Activated CD8-positive, alpha-beta T cell treated with anti-CD3 and anti-CD28 coated beads for 36 hours (primary cell): ENCODE results near the gene GLE1. TPM values are rescaled to one million over a fixed set of nuclear protein-coding genes. Genes with fewer than 3 reads are reported as not detected.
"Not testable (repeated sequence)": the region's sequence is repeated elsewhere in the genome, so short reads cannot be mapped to it uniquely, and the experiment has no call there.

Experiments
- ATAC-seq: fragments of 200-7000 bp; cut with Tn5 transposase; one replicate; pipeline ENCODE4 v1.10.0; 2021; ENCODE audit warnings: mild to moderate bottlenecking, moderate library complexity
- CTCF ChIA-PET: fragments of 350-600 bp; sonication (Branson Sonifier 250); formaldehyde crosslinking; loops from one replicate; lab custom pipeline; 2021; ENCODE audit warnings: antibody characterized with exemption; lab: Charles Lee
- POLR2A ChIA-PET: fragments of 350-600 bp; sonication (Branson Sonifier 250); formaldehyde crosslinking; loops from one replicate; lab custom pipeline; 2021; ENCODE audit warnings: antibody characterized with exemption; lab: Charles Lee
- DNase-seq: peaks from one replicate; pipeline ENCODE4 v3.0.0-alpha.2; 2020
- H3K27ac Mint-ChIP-seq: one replicate; pipeline ENCODE4 v1.8.0; 2021; ENCODE audit warnings: mild to moderate bottlenecking, mixed read lengths
- H3K27me3 Mint-ChIP-seq: one replicate; pipeline ENCODE4 v1.8.0; 2021; ENCODE audit warnings: mixed read lengths
- H3K36me3 Mint-ChIP-seq: one replicate; pipeline ENCODE4 v1.8.0; 2021; ENCODE audit warnings: low read depth, mixed read lengths
- H3K4me1 Mint-ChIP-seq: one replicate; pipeline ENCODE4 v1.8.0; 2021; ENCODE audit warnings: low read depth, mixed read lengths
- H3K4me3 Mint-ChIP-seq: one replicate; pipeline ENCODE4 v1.8.0; 2021; ENCODE audit warnings: mild to moderate bottlenecking, moderate library complexity, mixed read lengths
- H3K9me3 Mint-ChIP-seq: one replicate; pipeline ENCODE4 v1.8.0; 2021; ENCODE audit warnings: mixed read lengths
- intact Hi-C: fragments of 100-400 bp; cut with micrococcal nuclease; formaldehyde crosslinking; loops from one replicate; pipeline ENCODE4 v1.10.0; 2022
- total RNA-seq, 2 experiments: library from RNA; stranded (reverse); gene quantifications; one replicate each; pipeline ENCODE4 v1.2.3, GENCODE V29; 2021
- TF ChIP-seq, protein P1 (sequence below): fragments of 200-600 bp; IDR thresholded peaks from one replicate; pipeline ENCODE4 v1.8.0; 2022; ENCODE audit warnings: antibody characterized with exemption, mild to moderate bottlenecking

The GLE1 gene
- total RNA-seq, 2 experiments from 2014 or later = 46.8 to 48.2 TPM

- DNase-seq (no peak), ATAC-seq (no peak)
- no peak overlapping the region for H3K4me3 Mint-ChIP-seq
- POLR2A ChIA-PET = no interaction called here
- peaks cover 40% of the 10 kb centered on the region for H3K36me3 Mint-ChIP-seq
- H3K27me3 Mint-ChIP-seq = no peaks in the 10 kb centered on the region
- CTCF ChIA-PET = no interaction called here
- intact Hi-C loops = no loop called here
- no peaks in the 10 kb centered on the region for H3K4me1 Mint-ChIP-seq
- H3K27ac Mint-ChIP-seq = peak overlapping the region; percentile 3
- TF ChIP-seq, protein P1, sequence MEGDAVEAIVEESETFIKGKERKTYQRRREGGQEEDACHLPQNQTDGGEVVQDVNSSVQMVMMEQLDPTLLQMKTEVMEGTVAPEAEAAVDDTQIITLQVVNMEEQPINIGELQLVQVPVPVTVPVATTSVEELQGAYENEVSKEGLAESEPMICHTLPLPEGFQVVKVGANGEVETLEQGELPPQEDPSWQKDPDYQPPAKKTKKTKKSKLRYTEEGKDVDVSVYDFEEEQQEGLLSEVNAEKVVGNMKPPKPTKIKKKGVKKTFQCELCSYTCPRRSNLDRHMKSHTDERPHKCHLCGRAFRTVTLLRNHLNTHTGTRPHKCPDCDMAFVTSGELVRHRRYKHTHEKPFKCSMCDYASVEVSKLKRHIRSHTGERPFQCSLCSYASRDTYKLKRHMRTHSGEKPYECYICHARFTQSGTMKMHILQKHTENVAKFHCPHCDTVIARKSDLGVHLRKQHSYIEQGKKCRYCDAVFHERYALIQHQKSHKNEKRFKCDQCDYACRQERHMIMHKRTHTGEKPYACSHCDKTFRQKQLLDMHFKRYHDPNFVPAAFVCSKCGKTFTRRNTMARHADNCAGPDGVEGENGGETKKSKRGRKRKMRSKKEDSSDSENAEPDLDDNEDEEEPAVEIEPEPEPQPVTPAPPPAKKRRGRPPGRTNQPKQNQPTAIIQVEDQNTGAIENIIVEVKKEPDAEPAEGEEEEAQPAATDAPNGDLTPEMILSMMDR = no peak
- no peaks in the 10 kb centered on the region for H3K9me3 Mint-ChIP-seq
Observed at GRCh38 chr9:128495296-128495695, 9.2 kb upstream of the GLE1 start.

DNA sequence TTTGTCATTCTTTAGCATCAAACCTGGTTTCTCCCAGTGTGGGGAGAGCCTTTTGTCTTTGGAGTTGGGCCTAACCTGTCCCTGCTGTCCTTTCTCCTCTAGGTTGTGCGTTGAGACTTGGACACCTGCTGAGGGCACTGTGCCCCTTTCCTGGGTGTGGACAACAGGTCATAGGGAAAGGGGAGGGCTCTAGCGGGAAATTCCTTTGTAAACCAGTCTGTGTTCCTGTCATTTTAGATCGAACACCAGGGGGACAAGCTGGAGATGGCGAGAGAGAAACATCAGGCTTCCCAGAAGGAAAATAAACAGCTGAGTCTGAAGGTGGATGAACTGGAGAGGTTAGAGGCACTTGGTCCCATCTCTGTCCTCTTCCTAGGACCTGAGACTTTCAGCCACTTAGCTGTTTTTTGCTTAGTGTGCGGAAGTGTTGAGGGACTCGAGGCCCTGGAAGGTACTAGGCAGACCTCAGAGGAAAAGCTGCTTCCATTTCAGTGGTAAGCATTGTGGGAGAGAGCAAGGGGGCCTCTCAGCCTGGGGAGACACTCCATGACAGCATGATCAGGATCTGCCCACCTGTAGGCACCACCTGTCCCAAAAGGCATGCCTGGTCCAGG is 8.6 kb upstream of the GLE1 start:
- Mint-ChIP-seq H3K36me3 (peaks cover 41% of the 10 kb centered on the region), H3K4me3 (no peak overlapping the region), H3K4me1 (no peaks in the 10 kb centered on the region), H3K9me3 (no peaks in the 10 kb centered on the region), H3K27ac (peak overlapping the region; percentile 1), H3K27me3 (no peaks in the 10 kb centered on the region)
- intact Hi-C loops = no loop called here
- DNase-seq = no peak
- ChIA-PET CTCF (no interaction called here), POLR2A (interaction anchor here (0.7 kb wide), 1 partner anchor 10 kb away, joined by 3 read pairs; no protein-coding TSS in a partner anchor)
- ATAC-seq = no peak
- TF ChIP-seq, protein P1 = no peak

DNA sequence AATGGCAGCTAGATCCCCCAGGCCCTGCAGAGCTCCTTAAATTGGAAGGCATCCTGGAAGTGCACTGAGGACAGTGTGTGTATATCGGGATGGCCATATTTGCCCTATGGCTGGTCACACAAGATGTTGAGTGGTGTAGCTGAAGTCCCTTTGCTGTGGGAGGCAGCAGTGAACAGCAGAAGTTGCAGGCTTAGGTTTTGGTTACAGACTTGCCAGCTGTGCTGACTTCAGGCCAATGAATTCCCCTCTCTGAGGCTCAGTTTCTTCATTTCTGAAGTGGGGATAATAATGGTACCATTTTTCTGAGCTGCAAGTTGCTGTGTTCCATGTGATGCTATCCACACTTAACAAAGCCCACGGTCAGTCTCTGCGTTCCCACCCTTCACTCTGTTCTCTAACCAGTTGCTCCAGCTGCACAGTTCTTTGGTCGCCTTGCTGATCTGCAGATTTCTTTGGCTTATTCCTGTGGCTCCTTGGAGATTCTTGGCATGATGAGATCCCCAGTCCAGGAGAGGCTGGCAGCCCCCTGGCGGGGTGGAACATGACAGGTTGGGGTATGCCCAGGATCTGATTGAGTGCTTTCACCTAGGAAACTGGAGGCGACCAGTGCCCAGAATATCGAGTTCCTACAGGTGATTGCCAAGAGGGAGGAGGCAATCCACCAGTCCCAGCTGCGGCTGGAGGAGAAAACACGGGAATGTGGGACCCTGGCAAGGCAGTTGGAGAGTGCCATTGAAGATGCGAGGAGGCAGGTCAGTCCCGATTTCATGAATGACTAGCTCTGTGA is 6.5 kb upstream of the GLE1 start:
- ATAC-seq = no peak
- no peak overlapping the region for H3K4me3 Mint-ChIP-seq
- POLR2A ChIA-PET = no interaction called here

DNA sequence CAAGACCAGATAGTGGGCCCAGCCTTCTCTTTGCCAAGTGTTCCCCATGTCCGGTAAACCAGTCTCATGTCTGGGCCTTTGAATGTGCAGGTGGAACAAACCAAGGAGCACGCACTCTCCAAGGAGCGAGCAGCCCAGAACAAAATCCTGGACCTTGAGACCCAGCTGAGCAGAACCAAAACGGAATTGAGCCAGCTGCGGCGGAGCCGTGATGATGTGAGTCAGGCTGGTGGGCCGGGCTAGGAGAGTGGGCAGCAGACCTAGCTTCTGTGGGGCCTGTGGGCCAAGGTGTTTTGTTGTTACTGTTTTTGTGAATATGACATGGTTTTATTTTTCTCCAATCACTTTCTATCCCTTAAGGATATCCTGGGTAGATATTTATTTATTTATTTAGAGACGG is 5.6 kb upstream of the GLE1 start:
- no peaks in the 10 kb centered on the region for H3K9me3 Mint-ChIP-seq
- no peak overlapping the region for H3K27ac Mint-ChIP-seq
- intact Hi-C loops = no loop called here
- no peaks in the 10 kb centered on the region for H3K27me3 Mint-ChIP-seq
- DNase-seq = no peak
- H3K4me1 Mint-ChIP-seq = peaks cover 3% of the 10 kb centered on the region
- POLR2A ChIA-PET = no interaction called here
- no peak overlapping the region for H3K4me3 Mint-ChIP-seq
- TF ChIP-seq, protein P1 = no peak
- peaks cover 40% of the 10 kb centered on the region for H3K36me3 Mint-ChIP-seq
- no peak for ATAC-seq
- CTCF ChIA-PET = interaction anchor here (1.0 kb wide), 1 partner anchor 60 kb away, joined by 3 read pairs; no protein-coding TSS in a partner anchor

More for the DNA sequence above, 6.5 kb upstream of the GLE1 start:
- CTCF ChIA-PET = interaction anchor here (1.2 kb wide), 1 partner anchor 157 kb away, joined by 3 read pairs; no protein-coding TSS in a partner anchor
- peaks cover 37% of the 10 kb centered on the region for H3K36me3 Mint-ChIP-seq
- DNase-seq = no peak
- H3K4me1 Mint-ChIP-seq = no peaks in the 10 kb centered on the region
- H3K27me3 Mint-ChIP-seq = no peaks in the 10 kb centered on the region
- TF ChIP-seq, protein P1 = no peak
- no peaks in the 10 kb centered on the region for H3K9me3 Mint-ChIP-seq
- intact Hi-C loops = no loop called here
- H3K27ac Mint-ChIP-seq = no peak overlapping the region

GRCh38 chr9:128499920-128500319 is 4.6 kb upstream of the GLE1 start:
- Mint-ChIP-seq H3K27me3 (no peaks in the 10 kb centered on the region), H3K36me3 (peaks cover 36% of the 10 kb centered on the region), H3K4me3 (no peak overlapping the region), H3K4me1 (peaks cover 4% of the 10 kb centered on the region), H3K27ac (no peak overlapping the region), H3K9me3 (no peaks in the 10 kb centered on the region)
- POLR2A ChIA-PET = interaction anchor here (1.1 kb wide), 1 partner anchor 16 kb away, joined by 5 read pairs; no protein-coding TSS in a partner anchor
- TF ChIP-seq, protein P1 = no peak
- DNase-seq (no peak), ATAC-seq (no peak)
- CTCF ChIA-PET = interaction anchor here (1.0 kb wide), 1 partner anchor 61 kb away, joined by 3 read pairs; no protein-coding TSS in a partner anchor
- intact Hi-C loops = loop anchor here (5.0 kb wide), 1 partner anchor 52 kb away; the partner anchor contains the start of gene SPTAN1

- POLR2A ChIA-PET, ATAC-seq, CTCF ChIA-PET: not testable (repeated sequence)
Observed at GRCh38 chr9:128503415-128503825, 1.1 kb upstream of the GLE1 start.

More at GRCh38 chr9:128503415-128503825, 1.1 kb upstream of the GLE1 start:
- H3K9me3 Mint-ChIP-seq, H3K27me3 Mint-ChIP-seq, H3K27ac Mint-ChIP-seq, DNase-seq: not testable (repeated sequence)
- Mint-ChIP-seq H3K4me1 (peaks cover 20% of the 10 kb centered on the region), H3K36me3 (peaks cover 21% of the 10 kb centered on the region), H3K4me3 (peak overlapping the region; percentile 92)
- intact Hi-C loops = loop anchor here (5.0 kb wide), 1 partner anchor 49 kb away; the partner anchor contains the start of gene SPTAN1
